Stimulated activated CD8-positive, alpha-beta memory T cell treated with anti-CD3 and anti-CD28 coated beads, Interleukin-7, amount 100 ng/mL, for 1 hour (primary cell): ENCODE results near the gene ROBO2.

Source experiments
- DNase-seq, 2 donors: peaks; one replicate each; pipeline ENCODE4 v3.0.0-alpha.2; 2020; ENCODE audit warnings: low read depth in 2 of 2

ROBO2 gene

DNA sequence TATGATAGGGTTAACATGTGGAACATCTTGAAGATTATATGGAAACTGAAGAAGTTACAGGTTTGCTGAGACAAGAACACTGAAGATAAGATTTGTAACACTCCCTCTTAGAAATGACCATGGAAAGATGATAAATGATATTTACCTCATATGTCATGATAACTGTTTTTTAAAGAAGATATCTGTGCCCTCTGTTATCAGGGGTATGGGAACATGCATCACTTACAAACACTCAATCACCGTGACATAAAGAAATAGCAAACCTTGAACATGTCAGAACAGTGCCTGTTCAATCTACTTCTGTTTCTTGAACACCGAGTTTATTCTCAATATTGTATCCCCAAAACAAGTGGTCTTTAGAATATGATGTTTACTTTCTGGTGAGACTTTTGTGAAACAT, 149.4 kb downstream of the ROBO2 start:
- DNase-seq, result no peak

DNA sequence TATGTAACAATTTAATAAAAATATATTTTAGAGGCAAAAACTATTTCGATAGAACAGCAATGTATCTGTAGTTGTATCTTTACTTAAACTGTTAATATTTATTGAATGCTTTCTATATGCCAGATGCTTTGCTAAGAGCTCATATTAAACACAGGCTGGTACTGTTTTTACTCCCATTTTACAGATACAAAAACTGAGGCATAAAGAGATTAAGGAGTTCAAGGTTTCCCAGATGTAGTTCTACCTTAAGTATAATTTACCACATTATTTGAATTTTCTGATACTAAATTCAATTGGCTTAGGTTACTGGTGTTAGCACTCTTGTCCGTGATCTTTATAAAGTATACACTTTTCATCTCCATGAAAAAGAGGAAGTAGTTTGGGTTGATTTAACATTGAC, 149.8 kb downstream of the ROBO2 start:
- no peak for DNase-seq

DNA sequence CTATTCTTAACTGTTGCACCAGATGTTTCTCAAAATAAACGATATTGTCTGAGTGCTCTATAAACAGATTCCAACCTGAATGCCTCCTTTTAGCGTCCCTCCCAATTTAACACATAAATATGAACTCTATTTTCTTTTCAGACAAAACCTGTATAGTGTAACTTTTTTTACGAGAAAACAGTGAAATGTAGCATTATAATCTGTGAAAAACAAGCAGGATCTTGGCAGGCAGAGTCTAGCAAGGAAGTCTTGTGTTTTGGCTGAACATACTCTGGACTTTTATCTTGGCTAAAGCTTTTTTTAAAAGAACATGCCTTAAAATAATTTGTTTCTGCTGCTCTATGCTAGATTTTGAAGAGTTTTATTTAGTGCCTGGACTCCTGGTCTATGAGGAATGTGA, 150.5 kb downstream of the ROBO2 start:
- DNase-seq, result no peak

DNA sequence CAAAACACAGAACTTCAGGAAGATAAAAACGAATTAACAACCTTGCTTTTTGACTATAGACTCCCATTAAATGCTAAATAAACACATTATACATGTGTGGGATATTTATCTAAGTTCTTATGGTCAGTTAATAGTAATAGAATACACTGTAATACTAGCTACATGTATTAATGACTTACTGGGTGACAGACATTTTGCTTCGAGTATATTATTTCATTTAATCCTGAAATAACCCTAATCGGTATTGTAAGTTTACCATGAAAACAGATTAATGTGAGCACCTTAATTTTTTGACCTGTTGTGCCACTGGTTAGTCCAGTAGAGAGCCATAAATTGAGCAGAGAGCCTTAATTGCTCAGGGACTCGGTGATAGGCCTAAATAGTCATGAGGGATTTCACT, 151.1 kb downstream of the ROBO2 start:
- DNase-seq, result no peak

DNA sequence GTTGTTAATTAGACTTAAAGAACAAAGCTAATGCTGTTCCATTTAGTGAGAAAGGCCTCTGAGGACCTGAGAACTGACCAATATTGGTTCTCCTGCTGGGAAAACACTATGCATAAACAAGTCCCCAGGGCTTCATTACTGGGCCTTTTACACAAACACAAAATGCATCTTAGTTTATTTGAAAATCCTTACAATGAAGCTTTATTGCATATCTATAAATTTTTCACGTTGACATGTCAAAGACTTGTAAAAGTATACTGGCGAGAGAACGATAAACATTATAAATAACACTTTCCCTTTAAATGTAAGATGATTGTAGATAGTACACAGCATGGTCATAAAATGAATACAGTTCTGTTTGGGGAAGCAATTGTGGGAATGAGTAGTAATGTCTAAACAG, 151.7 kb downstream of the ROBO2 start:
- no peak for DNase-seq

- DNase-seq, result no peak
Measured at GRCh38 chr3:77195766-77196545, 156.1 kb downstream of the ROBO2 start.

- no peak for DNase-seq
Measured at GRCh38 chr3:77197408-77197807, 157.5 kb downstream of the ROBO2 start.

GRCh38 chr3:77203851-77204250, 164.0 kb downstream of the ROBO2 start:
- no peak for DNase-seq

DNA sequence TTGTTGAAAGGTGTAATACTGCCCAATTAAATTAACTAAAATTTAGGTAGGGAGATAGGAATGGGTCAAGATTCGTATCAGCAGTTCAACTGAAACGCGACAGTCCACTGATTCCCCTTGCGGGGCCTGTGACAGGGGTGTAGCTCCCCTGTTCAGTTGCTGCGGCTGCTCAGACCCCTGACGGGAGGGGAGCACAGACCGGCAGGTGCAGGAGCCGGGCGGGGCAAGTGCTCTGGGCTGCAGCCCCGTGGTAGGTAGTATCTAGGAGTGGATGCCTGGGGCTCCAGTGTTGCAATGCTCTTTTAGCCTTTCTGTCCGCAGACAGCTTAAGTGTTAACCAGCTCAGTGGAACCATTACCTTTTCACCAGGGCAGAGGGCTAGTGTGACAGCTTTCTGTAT, 164.9 kb downstream of the ROBO2 start:
- no peak for DNase-seq

GRCh38 chr3:77207753-77208152, 167.9 kb downstream of the ROBO2 start:
- no peak for DNase-seq

DNA sequence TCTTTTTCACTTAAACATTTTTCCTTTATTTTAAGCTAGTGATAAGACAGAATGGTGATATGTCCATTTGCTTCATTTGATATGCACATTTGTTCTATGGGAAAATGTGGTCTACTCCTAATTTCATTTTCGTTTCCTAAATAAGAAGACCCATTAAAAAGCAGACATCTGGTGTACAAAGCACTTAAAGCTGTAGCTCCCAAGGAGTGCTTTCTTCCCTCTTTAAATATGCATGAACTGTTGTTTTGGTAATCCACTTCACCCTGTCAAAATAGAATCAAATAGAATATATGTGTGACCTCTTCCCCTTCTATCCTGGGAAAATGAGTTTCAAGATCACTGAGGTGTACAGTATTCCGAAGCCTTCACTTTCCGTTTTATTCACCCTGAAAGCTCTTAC, 182.8 kb downstream of the ROBO2 start:
- DNase-seq, result no peak

DNA sequence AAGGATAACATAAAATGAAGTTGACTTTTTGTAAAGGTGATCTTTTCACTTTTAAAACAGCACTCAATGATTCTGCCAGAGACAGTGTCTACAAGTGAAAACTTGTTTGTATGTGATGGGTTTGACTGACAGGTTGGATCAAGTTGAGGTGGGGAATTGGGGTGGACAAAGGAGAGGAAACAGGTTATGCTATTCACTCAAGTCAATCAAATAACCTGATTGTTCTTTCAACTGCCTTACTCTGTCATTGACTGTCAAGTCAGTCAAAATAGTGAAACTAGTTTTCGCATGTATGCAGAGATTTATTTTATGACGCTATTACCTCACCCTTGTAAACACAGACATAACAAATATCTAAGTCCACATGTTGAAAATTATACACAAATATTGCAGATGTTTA, 187.7 kb downstream of the ROBO2 start:
- no peak for DNase-seq

DNA sequence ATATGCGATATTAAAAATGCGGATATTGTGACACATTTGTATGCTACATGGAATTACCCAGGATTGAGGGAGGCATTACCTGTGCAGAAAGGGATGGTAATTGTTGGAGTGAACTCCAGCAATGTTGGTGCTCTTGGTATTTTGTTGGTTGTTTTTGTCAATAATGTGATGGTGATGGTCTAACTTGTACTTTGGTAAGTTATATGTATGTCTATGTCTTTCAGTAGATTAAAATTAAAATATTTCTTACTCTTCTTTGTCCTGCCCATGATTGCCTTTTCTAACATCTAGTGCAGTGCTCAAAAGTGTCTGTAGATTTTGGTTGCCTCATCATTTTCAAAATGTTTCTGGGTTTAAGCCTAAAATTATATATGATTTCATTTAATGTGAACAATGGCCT, 192.7 kb downstream of the ROBO2 start:
- DNase-seq, result no peak

GRCh38 chr3:77234004-77234403, 194.1 kb downstream of the ROBO2 start:
- DNase-seq, result no peak

DNA sequence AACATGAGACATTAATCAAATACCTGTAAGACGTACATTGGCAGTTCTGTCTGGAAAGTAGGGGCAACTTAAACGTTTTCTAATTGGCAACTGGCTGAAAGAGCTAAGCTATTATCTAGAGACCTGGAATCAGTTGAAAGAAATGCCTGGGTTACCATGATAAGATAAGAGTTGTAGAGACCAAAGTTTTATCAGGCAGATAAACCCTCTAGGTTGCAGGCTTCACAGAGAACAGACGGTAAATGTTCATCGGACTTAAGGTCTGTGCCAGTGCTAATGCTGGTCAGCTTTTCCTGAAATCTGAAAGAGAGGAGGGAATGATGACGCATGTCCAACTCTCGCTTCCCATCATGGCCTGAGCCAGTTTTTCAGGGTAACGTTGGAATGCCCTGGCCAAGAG, 196.2 kb downstream of the ROBO2 start:
- DNase-seq, result no peak

- no peak for DNase-seq
Measured at GRCh38 chr3:77240072-77240650, 200.3 kb downstream of the ROBO2 start.

DNA sequence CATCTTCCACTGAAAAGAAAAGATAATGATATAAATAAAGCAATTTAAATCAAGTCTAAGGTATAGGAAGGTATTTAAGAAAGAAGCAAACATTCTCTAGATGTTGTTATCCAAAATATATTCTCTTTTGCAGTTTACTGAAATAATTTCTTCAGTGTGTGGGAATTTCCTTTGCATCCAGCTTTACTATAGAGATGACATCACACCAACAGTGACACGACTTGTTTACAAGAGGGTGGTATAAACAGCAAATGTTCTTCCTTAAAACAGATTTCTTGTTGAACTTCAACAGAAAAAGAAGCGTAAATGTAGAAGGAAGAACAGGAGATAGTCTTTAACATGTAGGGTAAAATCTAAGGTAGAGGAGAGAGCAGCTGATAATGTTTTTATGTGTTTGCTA, 202.5 kb downstream of the ROBO2 start:
- no peak for DNase-seq

DNA sequence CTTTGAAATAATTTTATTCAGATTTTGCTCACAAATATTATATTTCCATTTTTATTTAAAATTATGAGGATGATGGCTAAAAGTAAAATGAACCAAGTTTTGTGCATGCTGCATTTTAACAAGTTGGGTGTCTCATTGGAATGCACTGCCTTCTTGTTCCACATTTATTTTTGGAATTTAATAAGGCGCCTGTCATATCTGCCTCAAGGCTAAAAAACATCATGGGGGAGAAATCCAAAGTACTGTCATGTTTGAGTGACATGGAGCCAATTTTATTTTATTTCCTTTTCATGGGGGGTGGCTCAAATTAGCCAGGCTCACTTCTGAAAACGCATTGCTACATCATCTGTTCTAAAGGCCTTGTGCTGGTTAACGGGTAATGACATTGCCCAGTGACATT, 205.1 kb downstream of the ROBO2 start:
- DNase-seq, result no peak

GRCh38 chr3:77247061-77247460, 207.2 kb downstream of the ROBO2 start:
- no peak for DNase-seq

- no peak for DNase-seq
Measured at GRCh38 chr3:77247817-77248216, 207.9 kb downstream of the ROBO2 start.

DNA sequence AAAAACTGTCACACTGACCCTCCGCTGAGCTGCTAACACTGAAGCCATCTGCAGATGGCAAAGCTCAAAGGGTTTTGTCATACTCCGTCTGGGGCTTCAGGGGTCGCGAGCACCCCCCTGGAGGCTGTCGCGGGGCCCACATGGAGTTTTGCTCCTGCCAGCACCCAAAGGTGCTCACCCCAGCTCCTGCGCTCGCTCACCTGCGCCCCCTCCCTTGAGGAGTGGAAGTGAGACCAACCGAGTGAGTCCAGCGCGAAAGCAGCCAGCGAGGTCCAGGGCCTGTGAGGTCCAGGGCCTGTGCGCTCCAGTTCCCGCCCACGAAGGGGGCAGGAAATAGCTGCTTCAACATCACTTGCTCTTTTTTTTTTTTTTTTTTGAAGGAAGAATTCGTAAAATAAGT, 208.5 kb downstream of the ROBO2 start:
- no peak for DNase-seq

GRCh38 chr3:77251136-77251535, 211.2 kb downstream of the ROBO2 start:
- no peak for DNase-seq

- no peak for DNase-seq
Measured at GRCh38 chr3:77254967-77255831, 215.3 kb downstream of the ROBO2 start.
